HG03457 (cell line): Measurements from ENCODE around the gene PTH2R.
A peak's percentile ranks its signal among the peaks of the same experiment; 100 is the strongest.
"Not testable (repeated sequence)": the region's sequence is repeated elsewhere in the genome, so short reads cannot be mapped to it uniquely, and the experiment has no call there.

Source experiments
- ATAC-seq: cut with Tn5 transposase; IDR thresholded peaks from one replicate; pipeline ENCODE4 v1.9.1; 2021; ENCODE audit warnings: moderate number of reproducible peaks; ENCODE audit not compliant: unreplicated experiment

Gene PTH2R, protein sequence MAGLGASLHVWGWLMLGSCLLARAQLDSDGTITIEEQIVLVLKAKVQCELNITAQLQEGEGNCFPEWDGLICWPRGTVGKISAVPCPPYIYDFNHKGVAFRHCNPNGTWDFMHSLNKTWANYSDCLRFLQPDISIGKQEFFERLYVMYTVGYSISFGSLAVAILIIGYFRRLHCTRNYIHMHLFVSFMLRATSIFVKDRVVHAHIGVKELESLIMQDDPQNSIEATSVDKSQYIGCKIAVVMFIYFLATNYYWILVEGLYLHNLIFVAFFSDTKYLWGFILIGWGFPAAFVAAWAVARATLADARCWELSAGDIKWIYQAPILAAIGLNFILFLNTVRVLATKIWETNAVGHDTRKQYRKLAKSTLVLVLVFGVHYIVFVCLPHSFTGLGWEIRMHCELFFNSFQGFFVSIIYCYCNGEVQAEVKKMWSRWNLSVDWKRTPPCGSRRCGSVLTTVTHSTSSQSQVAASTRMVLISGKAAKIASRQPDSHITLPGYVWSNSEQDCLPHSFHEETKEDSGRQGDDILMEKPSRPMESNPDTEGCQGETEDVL

DNA sequence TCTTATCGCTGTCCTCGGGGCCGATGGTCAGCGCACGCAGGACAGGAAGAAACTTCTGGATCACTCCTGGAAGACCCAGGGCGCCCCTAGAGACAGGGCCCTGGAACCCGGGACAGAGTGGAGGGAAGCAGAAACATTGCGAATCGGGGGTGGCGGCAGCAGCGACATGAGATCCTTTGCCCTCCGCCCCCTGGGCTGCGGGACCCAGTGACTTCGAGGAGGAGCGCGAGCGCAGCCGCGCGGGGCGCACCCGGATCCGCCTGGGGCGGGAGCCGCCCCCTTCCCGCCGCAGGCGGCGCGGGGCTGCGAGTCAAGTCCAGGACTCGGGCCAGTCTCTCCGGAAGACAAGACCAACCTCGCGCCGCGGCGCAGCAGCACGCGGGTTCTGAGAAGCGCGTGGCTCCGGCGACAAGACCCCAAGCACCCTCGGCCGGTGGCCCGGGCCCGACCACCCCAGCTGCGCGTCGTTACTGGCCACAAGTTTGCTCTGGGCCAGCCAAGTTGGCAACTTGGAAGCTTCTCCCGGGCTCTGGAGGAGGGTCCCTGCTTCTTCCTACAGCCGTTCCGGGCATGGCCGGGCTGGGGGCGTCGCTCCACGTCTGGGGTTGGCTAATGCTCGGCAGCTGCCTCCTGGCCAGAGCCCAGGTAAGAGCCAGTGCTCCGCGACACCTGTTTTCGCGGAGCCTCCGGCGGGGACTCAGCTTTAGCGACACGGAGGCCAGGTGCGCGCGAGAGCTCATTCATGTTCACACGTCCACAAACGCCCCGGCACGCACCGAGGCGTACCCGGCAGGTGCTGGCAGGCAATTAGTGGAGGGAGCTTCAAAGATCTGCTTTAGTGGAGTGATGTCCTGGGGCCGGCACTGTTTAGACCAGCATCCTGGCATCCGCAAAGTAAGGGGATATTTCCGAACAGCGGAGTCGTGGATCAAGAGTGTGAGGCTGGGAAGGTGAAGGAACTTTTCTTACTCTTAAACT lies at the start of gene PTH2R:
PTH2R (plus strand) TSS at position 319 of the 978 bp plus-strand sequence; CDS start at position 571, 252 bp downstream.
- ATAC-seq = no peak

DNA sequence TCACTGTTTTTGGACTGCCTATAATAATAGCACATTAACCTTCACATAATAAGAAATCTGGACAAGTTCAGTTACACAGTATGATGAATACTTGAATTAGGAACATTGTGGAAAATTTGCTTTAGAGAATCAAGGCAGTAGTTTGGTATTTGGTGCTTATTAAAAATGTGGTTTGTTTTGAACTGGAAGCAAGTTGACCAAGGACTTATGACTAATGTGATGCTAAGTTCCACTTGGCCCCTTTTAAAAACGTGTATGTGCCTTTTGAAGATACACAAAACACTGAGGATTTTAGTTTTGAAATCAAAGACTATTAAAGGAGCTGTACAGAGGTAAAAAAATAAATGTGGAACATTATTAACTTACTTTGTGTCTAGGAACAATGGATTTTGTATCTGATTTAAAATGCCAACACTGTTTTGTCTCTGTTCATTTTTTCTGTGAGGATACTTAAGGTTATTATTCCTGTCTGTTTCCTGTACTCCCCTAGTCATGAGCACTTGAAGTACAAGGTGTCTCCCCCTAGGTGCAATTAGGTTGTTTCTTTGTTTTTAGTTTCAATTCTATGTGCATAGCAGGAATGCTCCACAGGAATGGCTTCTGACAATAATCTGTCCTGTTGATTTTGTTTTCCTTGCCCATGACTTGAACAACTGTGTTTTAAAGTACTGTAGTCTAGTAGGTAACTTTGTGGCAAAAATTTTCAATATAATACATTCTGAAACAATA lies 49.6 kb upstream of the PTH2R start:
- ATAC-seq = no peak

DNA sequence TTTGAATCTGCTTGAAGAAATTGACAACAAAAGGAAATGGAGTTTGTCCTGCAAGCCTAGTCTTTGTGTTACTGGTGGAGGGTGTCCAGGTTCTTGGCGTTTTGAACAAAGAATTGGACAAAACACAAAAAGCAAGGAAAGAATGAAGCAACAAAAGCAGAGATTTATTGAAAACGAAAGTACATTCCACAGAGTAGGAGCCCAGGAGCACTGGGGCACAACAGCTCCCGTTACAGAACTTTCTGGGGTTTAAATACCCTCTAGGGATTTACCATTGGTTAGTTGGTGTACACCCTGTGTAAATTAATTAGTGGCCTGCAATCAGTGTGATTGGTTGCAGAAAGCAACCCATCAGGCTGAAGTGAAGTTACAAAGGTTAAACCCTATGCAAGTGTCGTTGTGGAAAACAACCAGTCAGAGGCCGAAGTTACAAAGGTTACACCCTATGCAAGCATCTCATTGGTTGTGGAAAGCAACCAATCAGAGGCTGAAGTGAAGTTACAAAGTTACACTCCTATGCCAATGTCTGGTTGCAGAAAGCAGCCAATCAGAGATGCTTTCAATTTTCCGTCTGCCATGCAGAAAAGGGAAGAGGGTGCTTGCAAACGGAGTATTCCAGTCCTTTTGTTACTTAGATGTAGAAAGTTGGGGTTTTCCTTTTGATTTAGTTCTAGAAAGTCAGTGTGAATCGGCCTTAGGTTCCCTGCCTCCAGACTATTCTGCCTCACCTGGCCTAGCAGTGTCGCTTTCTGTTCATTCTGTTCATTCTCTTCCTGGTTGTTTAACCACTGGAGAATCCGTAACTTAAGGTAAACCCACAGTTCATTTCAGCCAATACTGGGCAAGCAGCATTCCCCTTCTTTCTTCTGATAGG lies 47.6 kb upstream of the PTH2R start:
- no peak for ATAC-seq

DNA sequence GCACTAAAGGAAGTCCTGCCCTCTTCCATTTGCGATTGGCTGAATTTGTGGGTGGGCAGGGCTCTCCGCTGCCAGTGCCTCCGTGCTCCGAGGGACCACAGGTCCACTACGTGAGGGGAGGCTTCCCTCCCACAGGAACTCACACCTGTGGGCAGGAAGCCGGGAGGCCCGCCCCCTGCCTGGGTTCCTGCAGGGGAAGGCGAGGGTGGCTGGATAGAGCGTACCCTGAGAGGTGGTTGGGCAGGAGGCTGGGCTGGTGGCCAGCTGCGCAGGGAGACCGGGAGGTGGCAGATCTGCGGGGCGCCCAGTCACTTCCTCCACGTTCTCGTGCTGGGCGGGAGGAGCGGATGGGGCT lies 47.0 kb upstream of the PTH2R start:
- ATAC-seq = no peak

DNA sequence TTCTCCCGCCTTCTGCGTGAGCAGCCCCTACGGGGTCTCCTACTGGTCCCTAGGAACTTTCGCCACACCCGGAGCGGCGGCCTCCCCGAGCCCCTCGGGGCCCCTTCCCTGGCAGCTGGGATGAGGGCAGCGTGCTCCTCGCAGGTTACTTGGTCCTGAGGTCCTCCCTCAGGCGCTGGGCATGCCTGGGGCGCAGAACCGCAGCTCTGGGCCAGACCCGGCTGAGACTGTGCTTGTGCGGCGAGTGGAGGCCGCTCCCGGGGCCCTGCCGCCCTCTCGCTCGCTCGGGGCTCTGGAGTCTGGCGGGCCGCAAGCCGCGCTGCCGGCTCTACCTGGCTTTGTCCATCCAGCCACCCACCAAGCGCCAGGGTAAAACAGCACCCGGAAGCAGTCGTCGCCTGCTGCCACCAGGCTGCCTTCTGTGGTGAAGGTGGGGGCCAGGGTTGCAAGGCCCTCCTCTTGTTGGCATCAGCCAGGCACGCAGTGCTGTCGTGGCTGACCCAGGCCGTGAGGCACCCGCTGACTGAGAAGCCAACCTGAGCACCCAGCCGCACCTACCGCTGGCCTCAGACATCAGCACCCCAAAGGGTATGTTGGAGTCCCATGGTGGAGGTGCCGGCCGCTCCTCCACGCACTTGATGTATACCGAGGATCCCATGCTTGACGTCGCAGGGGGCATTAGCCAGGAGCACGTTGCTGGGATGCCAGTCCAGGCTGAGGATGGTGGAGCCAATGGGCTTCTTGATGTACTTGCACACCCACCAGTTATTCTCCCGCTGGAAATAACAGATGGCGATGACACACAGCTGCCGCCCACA lies 46.1 kb upstream of the PTH2R start:
- no peak for ATAC-seq

DNA sequence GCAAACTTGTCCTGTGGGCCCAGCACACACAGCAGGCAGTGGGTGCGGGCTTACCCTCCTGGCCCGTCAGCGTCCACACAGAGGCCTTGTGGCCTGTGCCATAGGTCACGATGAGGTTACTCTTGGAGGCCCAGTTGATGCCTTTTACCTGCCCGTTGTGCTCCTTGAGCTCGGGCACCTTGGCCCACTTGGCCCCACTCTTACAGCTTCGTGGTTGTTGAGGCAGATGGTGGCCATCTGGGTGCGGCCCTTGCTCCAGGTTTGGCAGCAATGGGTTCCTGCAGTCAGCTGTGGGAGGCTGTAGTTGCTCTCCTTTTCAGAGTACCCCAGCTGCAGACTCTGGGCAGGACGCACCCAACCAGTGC lies 45.5 kb upstream of the PTH2R start:
- no peak for ATAC-seq

DNA sequence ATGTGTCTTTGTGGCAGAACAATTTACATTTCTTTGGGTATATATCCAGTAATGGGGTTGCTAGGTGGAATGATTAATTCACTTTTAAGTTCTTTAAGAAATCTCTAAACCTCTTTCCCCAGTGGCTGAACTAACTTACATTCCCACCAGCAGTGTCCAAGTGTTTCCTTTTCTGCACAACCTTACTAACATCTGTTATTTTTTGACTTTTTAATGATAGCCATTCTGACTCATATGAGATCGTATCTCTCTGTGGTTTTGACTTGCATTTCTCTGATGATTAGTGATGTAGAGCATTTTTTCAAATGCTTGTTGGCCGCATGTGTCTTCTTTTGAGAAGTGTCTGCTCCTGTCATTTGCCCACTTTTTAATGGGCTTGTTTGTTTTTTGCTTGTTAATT lies 43.1 kb upstream of the PTH2R start:
- peak; percentile 83 for ATAC-seq

DNA sequence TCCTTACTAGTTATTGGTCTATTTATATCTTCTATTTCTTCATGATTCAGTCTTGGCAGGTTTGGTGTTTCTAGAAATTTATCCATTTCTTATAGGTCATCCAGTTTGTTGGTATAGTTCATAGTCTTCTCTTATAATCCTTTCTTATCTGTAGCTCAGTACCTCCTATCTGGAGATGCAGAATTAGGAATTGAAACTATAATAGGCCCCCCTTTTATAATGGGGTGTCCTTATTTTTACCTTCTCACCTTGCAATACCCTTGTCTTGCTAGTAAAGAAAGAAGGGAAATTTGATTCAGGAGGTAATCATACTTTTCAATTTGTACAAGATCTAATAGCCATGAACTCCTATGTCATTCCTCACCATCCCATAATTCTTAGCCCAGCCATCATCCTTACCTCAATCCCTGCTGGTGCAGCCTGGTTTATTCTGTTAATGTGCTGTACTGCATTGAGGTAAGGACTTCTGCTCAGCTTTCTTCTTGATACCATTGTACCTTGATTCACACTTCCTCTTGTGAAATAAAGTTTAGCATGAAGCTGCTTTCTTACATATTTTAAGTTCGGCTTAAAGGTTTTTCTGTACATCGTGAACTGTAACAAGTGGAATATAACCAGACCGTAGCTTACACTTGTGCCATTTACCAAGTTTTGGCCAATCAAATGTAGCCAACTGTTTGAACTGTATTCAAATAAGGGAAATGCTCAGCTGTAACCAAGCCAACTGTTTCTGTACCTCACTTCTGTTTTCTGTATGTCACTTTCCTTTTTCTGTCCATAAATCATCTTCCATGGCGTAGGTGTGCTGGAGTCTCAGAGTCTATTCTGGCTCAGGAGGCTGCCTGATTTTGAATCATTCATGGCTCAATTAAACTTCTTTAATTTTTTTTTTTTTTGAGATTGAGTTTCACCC lies 40.1 kb upstream of the PTH2R start:
- ATAC-seq = no peak

DNA sequence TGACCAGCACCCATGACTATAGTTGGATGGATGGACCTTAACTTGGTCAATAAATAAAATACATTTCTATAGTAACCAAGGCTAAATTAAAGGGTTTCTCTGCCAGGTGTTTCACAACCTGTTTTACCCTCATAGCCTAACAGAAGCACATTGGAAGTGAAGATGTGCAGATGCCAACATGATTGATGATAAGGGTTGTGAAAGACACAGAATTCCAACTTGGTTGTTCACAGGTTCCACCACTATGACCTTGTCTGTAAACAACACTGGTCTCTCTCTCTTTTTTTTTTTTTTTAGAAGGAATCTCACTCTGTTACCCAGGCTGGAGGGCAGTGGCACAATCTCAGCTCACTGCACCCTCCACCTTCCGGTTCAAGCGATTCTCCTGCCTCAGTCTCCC lies 37.5 kb upstream of the PTH2R start:
- ATAC-seq = no peak

DNA sequence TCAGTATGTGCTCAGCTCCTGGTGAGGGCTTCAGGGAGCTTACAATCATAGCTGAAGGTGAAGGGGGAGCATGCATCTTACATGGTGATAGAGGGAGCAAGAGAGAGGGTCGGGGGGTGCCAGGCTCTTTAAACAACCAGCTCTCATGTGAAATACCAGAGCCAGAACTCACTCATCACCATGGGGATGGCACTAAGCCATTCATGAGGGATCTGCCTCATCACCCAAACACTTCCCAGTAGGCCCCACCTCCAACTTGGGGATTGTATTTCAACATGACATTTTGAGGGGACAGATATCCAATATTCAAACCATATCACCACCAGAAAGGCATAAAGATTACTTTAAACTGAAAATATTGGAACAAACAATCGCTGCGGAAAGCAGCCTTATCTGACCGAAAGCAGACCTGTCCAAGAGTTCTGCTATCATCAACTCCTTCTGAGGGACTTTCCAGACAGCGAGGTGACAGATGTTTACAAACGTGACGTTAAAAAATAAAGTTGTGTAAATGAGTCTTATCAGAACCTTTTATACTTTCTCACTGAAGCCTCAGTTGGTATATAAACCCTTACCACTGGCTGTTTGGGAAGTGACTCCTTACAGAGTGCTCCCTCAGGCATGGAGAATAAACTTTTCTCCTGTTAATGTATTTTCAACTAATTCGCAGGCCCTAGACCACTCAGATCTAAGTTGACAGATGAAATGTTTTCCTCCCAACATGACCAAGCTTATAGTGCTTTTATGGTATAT lies 35.5 kb upstream of the PTH2R start:
- ATAC-seq = no peak

DNA sequence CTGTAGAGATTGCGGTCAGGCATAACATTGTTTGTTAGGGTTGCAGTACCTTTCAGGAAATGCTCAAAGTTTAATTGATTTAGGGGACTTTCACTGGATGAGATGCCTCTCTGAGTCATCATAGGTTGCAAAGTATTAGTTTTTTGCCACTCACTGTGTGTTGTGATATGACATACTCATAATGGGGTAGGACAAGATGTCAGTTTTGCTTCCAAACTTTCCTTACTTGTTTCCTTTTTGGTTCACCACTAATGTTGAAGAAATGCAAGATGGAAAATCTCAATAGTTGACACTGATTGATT lies 35.0 kb upstream of the PTH2R start:
- ATAC-seq = no peak

DNA sequence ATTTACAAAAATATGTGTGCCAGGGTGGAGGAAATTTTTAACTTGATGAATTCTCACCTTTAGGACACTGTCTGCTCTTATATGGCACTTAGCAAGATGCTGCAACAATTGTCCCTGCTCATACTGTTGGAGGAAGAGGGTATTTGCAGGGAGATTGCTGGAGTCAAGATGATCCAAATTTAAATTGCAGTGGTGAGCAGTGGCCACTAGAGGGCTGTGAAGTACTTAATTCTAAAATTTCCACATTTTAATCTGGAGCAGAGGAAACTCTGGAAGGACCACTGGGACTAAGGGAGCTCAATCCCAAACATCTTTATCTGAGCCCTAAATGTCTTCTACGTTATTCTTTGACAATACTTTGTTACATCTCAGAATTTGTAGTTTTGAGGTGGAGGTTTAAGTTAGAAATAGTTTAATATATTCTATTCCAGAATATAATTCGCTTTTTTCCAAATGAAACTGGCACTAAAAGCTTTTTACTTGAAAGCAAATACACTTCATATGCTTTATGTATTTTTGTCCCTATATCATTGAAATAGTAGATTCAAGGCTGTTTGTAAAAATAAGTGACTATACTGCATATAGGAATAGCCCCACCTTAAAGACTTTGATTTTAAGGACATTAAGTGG lies 33.0 kb upstream of the PTH2R start:
- ATAC-seq = no peak

DNA sequence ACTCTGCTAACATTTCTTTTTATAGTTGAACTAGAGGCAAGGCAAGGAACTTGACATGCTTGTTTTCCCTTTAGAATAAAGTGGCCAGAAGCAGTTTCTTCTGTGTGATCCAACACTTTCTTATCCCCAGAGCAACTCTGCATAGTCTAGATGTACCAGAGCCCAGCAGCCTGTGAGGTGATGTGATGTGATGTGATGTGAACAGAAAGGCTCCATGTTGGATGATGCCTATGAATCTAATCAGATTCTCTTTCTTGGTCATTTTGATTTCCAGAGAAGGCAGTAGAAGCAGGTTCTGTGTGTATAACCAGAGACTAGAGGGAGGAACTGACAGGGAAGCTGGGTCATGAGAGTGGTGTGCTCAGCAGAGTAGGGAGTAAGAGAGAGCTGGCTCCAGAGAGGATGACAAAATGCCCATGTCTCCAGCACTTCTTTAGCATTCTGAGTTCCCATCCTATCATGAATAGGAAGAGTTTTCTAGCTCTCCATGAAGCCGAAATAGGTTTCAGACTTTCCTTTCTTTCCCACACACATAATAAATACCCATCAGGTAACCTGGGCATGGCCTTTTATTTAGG lies 31.0 kb upstream of the PTH2R start:
- no peak for ATAC-seq

DNA sequence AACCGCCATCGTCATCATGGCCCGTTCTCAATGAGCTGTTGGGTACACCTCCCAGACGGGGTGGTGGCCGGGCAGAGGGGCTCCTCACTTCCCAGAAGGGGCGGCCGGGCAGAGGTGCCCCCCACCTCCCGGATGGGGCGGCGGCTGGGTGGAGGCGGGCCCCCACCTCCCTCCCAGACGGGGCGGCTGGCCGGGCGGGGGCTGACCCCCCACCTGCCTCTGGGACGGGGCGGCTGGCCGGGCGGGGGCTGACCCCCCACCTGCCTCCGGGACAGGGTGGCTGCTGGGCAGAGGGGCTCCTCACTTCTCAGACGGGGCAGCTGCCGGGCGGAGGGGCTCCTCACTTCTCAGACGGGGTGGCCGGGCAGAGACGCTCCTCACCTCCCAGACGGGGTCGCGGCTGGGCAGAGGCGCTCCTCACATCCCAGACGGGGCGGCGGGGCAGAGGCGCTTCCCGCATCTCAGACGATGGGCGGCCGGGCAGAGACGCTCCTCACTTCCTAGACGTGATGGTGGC lies 29.2 kb upstream of the PTH2R start:
- not testable (repeated sequence) for ATAC-seq

DNA sequence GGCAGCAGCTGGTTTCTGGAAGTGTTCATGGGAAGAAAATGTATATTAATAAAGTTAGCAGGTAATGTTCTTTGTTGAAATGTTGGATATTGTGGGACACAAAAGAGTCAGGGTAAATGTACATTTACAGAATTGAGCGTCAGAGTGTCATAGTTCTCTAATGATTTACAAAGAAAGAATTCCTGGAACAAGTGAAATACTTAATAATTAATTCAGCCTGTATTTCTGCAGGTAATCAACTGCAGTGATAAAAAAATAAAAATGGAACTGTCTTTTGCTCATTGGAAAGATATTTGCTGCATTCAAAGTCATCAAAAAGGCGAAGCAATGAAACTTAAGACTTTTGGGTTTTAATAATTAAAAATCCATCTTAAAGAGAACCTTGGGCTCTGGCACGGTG lies 27.4 kb upstream of the PTH2R start:
- ATAC-seq = no peak

DNA sequence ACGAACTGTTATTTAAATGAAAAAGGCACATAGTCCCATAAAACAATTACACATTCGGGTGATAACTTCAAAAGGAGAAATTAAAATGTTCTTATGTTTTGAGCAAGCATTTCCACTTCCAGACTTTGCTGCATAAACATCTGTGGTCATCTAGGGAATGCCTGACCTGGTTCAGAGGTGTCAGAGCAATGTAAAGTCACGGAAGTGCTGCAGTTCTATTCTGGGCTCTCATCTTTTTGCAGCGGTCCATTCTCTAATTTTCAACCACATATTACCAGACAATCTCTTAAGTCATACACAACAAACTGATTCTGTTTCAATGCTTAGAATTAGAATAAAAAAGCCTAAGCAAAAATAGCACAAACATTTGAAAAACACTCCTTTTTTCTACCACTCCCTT lies 22.0 kb upstream of the PTH2R start:
- no peak for ATAC-seq

DNA sequence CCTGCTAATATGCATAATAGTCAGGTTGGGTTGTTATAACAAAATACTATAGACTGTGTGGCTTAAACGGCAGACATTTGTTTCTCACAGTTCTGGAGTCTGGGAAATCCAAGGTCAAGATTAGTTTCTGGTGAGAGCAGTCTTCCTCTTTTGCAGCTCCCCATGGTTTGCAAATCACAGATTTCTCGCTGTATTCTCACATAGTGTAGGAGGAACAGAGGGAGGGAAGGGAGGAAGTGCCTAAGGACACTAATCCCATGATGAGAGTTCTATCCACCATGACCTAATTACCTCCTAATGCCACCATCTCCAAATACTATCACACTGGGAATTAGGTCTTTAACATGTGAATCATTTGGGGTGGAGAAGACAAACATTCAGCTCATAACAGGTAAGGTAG lies 20.1 kb upstream of the PTH2R start:
- no peak for ATAC-seq
